HG02571 (cell line): ENCODE data around the gene TADA3.
A peak's percentile ranks its signal among the peaks of the same experiment; 100 is the strongest.
"Not testable (repeated sequence)": the region's sequence is repeated elsewhere in the genome, so short reads cannot be mapped to it uniquely, and the experiment has no call there.

Experiments used
- ATAC-seq: cut with Tn5 transposase; IDR thresholded peaks from one replicate; pipeline ENCODE4 v1.9.1; 2021; ENCODE audit warnings: mild to moderate bottlenecking, moderate library complexity; ENCODE audit not compliant: unreplicated experiment

TADA3 gene

GRCh38 chr3:9784965-9785364, 7.3 kb downstream of the TADA3 start:
- ATAC-seq: no peak

DNA sequence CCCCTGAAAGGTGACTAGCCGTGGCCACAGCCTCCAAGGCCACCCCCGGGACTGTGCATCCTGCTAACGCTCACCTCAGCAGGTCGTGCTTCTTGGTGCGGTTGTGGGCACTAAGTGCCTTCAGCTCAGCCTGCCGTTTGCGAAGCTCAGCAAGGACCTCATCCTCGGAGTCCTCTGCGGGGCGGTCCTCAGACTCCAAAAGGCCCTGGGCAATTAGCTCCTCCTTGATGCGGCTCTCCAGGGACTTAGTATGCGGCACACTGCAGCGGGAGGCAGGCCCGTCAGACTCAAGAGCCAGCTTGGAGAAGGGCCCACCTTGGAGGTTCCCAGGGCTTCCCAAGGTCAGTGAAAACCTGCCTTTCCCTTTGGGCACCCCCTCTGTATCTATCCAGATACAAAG, 8.3 kb downstream of the TADA3 start:
- ATAC-seq: no peak

DNA sequence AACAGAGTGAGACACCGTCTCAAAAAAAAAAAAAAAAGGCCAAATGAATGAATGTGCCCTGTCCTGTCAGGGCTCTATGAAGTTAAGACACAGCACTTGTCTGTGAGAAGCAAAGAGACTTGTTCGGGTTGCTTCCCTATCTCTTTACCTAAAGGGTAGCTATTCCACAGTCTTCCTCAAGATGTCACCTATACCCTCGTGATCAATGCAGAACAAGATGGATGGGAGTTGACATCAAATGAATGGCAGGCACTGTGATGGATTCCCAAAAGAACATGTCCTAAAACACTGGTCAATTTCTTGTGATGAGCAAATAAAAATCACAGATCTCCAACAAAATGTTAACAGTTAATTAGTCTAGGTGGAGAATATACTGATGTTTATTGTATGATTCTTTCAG, 9.5 kb downstream of the TADA3 start:
- ATAC-seq: no peak

DNA sequence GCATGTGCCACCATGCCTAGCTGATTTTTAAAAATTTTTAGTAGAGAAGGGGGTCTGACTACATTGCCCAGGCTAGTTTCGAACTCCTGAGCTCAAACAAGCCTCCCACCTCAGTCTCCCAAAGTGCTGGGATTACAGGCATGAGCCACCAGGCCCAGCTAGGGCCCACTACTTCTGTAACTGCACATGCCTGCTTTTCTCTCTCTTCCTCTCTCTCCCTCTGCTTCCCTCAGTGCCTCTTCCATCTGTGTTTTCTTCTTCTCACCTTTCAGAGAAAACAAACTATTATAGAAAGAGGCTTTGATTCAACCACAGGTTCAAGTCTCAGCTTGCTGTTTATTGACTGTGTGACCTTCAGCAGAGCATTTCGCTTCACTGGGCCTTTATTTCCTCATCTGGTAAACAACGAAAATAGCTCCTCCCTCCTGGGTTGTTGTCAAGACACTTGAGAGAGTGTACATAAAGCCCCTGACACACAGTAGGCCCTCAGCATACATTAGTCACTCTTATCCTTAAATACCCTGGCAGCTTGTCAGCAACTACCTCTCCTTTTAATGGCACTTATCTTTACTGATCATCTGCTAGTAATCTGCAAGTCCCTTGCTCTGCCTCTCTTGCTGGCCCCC, 10.2 kb downstream of the TADA3 start:
- no peak for ATAC-seq

GRCh38 chr3:9781551-9781950, 10.7 kb downstream of the TADA3 start:
- no peak for ATAC-seq

GRCh38 chr3:9780910-9781309, 11.4 kb downstream of the TADA3 start:
- ATAC-seq: no peak

DNA sequence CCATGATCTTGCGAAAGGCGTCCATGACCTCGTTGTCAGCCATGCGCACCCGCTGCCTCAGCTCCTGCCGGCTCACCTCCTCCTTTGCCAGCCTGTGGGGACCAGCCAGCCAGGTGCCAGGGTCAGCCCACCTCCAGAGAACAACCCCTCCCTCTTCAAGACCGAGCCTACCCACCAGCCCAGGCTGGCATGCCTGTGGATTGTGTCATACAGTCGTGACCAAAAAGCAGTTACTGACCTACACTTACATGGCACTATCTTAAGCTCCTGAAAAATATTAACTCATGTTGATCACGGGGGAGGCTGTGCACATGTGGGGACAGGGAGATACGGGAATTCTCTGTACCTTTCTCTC, 11.8 kb downstream of the TADA3 start:
- no peak for ATAC-seq

DNA sequence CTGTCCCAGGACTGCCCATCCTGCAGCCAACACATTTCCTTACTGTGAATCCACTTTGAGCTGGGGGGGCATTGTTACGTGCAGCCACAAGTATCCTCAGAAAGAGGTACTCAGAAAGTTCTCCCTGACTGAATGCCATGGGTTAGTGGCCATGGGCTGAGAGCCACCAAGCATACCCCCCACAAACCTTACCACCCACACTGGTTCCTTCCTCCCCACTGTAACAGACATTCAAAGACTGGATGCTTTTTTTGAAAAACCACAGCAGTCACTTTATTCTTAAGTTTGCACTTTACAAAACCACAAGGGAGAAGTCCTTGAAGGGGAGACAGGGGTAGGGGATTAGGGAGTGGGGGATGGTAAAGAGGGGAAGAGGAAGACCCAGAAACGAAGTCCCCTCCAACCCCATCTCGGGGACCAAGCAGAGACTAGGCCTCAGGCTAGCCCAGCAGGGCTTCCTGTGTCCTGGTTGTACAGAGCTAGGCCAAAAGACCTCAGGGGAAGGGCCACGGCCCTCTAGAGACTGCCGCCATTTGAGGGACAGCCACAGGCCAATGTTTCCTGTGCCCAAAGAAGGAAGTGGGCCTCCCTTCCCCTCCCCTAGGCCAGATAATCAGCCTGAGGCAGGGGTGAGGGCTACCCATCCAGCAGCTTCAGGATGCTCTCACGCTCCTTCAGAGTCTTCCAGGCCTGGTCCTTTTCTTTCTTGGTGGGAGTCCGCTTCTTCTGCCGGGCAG, 12.4 kb downstream of the TADA3 start:
- no peak for ATAC-seq

DNA sequence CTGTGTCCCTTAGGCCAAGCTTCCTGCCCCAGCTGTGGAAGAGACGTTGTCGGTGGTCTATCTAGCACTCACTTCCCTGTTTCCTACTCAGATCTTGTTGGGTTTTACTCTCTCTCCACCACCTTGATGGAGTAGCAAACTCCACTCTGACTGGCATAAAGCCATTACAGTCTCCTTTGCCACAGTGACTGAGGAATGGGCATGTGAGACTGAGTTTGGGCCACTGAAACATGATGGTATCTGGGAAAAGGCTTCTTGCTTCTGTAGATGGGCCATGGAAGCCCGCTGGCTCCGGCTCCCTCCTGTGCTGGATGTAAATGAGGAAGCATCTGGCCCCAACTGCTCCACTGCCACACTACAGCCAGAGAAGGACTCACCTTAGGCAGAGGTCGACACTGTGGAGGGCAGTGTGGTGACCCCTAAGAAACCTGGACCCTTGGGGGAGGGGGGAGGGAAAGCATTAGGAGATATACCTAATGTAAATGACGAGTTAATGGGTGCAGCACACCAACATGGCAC, 13.1 kb downstream of the TADA3 start:
- no peak for ATAC-seq

DNA sequence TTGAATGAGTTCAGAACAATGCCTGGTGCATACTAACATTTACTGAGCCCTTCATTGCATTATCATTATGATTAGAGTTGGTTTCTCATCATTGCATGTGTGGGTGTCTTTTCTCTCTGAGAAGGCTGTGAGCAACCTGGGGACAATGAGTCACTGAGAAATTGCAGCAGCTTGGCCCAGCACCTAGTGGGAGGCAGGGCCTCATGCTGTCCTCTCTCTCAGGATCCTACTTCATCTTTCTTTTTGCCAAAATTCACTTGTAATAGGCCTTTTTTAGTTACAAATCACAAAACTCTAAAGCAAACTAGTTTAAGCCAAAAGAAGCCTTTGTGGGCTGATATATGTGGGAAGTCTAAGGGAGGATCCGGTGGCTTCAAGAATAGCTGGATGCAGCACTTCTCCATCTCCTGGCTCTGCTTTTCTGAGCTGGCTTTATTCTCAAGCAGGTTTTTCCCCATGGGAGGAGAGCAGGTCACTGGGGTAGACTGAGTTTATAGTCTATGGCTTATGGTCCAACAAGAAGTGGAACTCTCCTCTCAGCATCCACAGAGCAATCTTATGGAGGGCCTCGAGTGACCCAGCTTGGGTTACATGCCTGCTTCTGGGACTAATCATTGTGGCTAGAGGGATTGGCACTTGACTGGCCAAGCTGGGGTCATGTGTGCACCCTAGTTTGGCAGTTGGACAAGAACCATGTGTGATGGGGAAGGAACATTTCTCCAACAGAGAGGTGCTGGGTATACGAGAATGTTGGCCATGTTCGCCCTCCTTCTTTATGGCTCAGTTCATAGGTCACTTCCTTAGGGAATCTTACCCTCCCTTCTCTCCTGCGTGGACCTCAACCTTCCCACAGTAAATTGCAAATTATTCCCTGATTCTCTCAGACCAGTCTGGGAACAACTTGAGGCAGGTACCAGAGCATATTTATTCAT, 13.9 kb downstream of the TADA3 start:
- no peak for ATAC-seq

- ATAC-seq: no peak
These were observed 14.6 kb downstream of the TADA3 start for GRCh38 chr3:9777694-9778021.

- ATAC-seq: no peak
These were observed 15.2 kb downstream of the TADA3 start for GRCh38 chr3:9776896-9777693.

DNA sequence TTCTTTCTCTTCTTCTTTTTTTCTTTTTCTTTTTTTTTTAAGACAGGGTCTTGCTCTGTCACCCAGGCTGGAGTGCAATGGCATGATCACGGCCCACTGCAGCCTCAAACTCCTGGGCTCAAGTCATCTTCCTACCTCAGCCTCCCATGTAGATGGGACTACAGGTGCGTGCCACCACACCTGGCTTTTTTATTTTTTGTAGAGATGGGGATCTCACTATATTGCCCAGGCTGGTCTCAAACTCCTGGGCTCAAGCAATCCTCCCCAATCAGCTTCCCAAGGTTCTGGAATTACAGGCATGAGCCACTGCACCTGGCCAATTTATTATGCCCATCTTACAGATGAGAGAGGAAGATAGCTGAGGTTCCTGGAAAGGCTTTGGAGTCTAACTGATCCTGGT, 21.3 kb downstream of the TADA3 start:
- ATAC-seq: not testable (repeated sequence)

DNA sequence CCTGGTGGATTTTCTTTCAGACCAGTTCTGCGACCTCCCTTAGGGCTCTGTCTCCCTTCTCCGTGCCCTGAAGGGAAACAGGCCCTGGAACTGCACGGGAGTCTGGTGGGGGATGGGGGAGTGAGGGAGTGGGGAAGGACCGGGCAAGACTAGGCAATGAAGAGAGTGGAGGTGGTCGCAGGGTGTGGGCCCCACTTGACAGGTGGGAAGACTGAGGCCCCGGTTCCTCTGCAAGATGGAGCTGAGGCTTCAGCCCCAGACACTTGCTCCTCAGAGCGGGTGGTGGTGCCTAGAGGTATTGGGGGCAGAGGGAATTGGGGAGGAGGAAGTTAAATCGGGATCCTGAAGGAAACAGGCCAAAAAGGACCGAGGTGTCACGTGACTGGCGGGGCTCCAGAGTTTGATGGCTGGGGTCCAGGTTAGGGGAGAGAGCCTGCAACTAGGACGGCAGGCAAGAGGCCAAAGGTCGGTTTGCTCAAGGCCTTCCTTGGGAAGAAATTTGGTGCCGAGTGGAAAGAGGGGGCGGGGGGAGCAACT, 21.9 kb downstream of the TADA3 start:
- no peak for ATAC-seq

GRCh38 chr3:9769426-9770275, 22.6 kb downstream of the TADA3 start, which contains the start of gene CAMK1:
Gene CAMK1, minus strand, starts transcription at chr3:9769947. Its CDS starts 2,198 bp downstream, at chr3:9767749.
- peak; percentile 75 for ATAC-seq

DNA sequence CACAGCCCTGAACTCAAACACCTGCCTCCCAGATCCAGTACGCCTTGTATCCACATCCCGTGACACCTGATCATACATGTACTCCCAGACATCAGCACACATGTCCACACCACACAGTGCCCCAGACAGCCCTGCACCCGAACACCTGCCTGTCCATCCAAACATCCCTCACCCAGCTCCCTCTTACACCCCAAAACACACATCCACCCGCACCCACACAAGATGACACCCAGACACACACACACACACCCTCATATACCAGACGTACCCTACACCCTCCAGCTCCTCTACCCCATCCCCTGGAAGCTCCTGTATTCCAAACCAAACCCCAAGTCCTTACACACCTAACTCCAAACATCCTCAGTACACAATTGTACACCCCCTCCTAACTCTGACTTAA, 23.3 kb downstream of the TADA3 start:
- ATAC-seq: no peak

- no peak for ATAC-seq
These were observed 24.0 kb downstream of the TADA3 start for GRCh38 chr3:9768141-9768775.

- no peak for ATAC-seq
These were observed 24.9 kb downstream of the TADA3 start for GRCh38 chr3:9767418-9767817.

DNA sequence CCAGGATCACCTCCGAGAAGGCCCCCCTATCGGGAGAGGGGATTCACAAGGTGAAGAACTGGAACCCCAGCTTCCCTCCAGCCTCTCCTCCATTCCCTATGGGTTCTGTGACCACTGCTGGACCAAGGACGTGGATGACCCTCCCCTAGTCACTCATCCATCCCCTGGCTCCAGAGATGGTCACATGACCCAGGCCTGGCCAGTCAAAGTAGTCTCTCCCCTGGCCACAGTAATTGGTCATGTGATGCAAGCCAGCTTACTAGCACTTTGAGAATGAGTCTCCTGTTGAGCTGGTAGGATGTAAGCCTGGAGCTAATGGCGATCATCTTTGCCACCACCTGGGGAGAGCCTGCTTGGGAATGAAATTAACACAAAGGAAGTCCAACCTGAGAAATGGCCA, 26.4 kb downstream of the TADA3 start:
- no peak for ATAC-seq
